Measurements from ENCODE around the gene KRTAP4-1.
"Not testable (repeated sequence)": the region's sequence is repeated elsewhere in the genome, so short reads cannot be mapped to it uniquely, and the experiment has no call there.

Gene KRTAP4-1

DNA sequence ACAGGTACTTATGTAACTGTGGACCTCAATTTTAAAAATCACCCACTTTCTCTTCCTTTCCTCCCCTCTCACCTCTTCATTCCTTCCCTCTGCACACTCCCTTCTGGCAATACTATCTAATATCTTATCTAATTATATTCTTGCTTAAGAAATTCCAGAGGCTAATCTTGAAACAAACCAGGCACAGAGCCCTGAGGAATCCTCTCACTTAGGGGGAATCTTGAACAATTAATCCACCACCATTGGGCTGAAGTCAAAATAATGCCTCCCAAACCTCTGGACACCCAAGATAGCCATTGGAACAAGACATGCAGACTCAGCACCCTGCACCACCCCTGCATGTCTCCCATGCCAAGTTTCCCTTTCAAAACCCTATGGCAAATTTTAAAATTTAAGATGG lies 43.4 kb downstream of the KRTAP4-1 start:
- Histone ChIP-seq H3K4me3 (ENCODE audit: severe bottlenecking) (no peak overlapping the region), H3K9me3 (ENCODE audit: severe bottlenecking) (peaks cover 3% of the 10 kb centered on the region), H3K27ac (ENCODE audit: poor library complexity, severe bottlenecking) (peak overlapping the region; percentile 31), H3K36me3 (ENCODE audit: low read depth) (no peaks in the 10 kb centered on the region), H3K27me3 (ENCODE audit: insufficient read depth, poor library complexity, severe bottlenecking) (no peaks in the 10 kb centered on the region), H3K4me1 (ENCODE audit: insufficient read depth, poor library complexity, severe bottlenecking) (peaks cover 2% of the 10 kb centered on the region)
- ATAC-seq (ENCODE audit: low read depth), result no peak
- TF ChIP-seq, protein P1, sequence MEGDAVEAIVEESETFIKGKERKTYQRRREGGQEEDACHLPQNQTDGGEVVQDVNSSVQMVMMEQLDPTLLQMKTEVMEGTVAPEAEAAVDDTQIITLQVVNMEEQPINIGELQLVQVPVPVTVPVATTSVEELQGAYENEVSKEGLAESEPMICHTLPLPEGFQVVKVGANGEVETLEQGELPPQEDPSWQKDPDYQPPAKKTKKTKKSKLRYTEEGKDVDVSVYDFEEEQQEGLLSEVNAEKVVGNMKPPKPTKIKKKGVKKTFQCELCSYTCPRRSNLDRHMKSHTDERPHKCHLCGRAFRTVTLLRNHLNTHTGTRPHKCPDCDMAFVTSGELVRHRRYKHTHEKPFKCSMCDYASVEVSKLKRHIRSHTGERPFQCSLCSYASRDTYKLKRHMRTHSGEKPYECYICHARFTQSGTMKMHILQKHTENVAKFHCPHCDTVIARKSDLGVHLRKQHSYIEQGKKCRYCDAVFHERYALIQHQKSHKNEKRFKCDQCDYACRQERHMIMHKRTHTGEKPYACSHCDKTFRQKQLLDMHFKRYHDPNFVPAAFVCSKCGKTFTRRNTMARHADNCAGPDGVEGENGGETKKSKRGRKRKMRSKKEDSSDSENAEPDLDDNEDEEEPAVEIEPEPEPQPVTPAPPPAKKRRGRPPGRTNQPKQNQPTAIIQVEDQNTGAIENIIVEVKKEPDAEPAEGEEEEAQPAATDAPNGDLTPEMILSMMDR (IDR thresholded peaks at IDR 0.05; ENCODE audit: poor library complexity, severe bottlenecking), result no peak
- DNase-seq (ENCODE audit: low spot score), result no peak

DNA sequence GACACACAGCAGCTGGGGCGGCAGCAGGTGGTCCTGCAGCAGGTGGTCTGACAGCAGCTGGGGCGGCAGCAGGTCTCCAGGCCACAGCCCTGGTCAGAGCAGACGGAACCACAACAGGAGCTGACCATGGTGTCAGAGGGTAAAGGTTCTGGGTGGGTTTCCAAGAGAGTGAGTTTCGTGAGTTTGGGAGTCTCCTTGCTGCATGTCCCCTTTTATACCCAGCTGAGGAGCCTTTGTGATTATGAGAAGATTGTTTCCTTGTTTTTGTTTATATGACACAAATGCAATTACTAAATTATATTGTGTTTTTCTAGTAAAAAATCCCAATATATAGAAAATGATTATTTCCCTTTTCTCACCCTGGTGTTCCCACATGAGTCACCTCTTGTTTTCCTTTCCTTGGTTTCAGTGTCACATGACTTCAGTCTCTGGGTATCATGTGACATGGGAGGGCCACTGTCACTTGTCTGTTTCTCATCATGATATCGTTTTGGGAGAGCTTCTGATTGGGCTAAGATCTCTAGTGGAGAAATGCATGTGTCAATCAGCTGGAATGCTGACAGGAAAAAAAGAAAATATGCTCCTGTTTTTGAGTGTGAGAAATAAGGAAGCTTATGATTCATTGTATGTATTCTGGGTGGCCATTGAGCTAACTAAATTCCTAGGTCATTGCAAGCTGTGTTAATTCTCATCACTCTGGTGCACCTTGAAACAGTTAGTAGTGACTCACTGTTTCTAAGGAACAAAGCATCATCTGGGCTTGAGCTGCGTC lies 44.2 kb downstream of the KRTAP4-1 start, which contains the start of gene KRTAP4-6:
KRTAP4-6 (minus strand) TSS at position 185 of the 772 bp plus-strand sequence; CDS start at position 128, 57 bp downstream.
- ATAC-seq (ENCODE audit: low read depth) (peak; percentile 99), DNase-seq (ENCODE audit: low spot score) (no peak)
- Histone ChIP-seq H3K27ac (ENCODE audit: poor library complexity, severe bottlenecking) (peak within 1 kb of the TSS; percentile 31), H3K4me1 (ENCODE audit: insufficient read depth, poor library complexity, severe bottlenecking) (peaks cover 2% of the 10 kb centered on the region), H3K36me3 (ENCODE audit: low read depth) (no peaks in the 10 kb centered on the region), H3K27me3 (ENCODE audit: insufficient read depth, poor library complexity, severe bottlenecking) (no peaks in the 10 kb centered on the region), H3K9me3 (ENCODE audit: severe bottlenecking) (peaks cover 3% of the 10 kb centered on the region), H3K4me3 (ENCODE audit: severe bottlenecking) (no peak within 1 kb of the TSS)
- TF ChIP-seq, protein P1 (IDR thresholded peaks at IDR 0.05; ENCODE audit: poor library complexity, severe bottlenecking), result no peak

DNA sequence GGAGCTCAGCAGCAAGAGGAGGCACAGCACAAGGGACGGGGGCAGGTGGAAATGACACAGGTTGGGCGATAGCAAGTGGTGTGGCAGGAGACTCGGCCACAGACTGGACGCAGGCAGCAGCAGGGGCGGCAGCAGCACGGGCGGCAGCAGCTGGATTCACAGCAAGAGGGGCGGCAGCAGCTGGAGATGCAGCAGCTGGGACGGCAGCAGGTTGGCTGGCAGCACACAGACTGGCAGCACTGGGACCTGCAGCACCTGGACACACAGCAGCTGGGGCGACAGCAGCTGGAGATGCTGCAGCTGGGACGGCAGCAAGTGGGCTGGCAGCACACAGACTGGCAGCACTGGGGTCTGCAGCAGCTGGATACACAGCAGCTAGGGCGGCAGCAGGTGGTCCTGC lies 44.8 kb downstream of the KRTAP4-1 start:
- DNase-seq (ENCODE audit: low spot score); H3K4me3 ChIP-seq (ENCODE audit: severe bottlenecking); H3K4me1 ChIP-seq (ENCODE audit: insufficient read depth, poor library complexity, severe bottlenecking); H3K27me3 ChIP-seq (ENCODE audit: insufficient read depth, poor library complexity, severe bottlenecking); H3K9me3 ChIP-seq (ENCODE audit: severe bottlenecking); ATAC-seq (ENCODE audit: low read depth); H3K36me3 ChIP-seq (ENCODE audit: low read depth): not testable (repeated sequence)
- H3K27ac ChIP-seq (ENCODE audit: poor library complexity, severe bottlenecking), result peak overlapping the region; percentile 31

Data from RWPE2 (cell line).